ENCODE measurements around the gene BTBD18.

DNA sequence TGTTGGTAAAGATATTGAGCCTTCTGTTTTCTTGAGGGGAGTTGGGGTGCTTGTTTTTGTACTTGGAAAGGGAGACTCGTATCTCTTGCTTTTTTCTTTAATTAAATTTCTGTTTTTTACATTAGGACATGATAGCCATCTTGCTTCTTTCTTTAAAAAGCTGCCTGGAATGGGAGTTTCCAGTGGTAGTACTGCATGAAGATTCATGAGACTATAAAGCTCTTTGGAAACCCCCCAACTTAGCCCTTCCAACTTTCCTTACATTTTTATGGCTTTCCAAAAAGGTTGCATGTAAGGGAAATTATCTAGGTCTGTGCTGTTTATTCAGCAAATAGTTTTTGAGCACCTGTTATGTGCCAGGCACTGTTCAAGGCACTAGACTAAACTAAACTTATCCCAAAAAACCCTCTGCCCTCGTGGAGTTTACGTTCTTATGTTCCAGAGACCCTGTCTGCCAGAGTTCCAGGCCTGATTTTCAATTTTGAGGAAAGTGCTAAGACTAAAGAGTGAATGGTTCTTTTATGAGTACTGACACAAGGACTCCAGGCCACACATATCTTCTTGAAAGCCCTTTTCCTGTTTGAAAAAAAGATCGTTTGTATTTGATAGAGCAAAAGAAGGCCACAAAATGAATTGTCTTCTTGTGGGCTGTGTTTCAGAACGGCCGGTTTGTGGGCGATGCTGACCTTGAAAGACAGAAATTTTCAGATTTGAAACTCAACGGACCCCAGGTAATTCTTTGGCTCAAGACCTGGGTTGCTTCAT is 41.9 kb upstream of the BTBD18 start:
- TF ChIP-seq, protein P1, sequence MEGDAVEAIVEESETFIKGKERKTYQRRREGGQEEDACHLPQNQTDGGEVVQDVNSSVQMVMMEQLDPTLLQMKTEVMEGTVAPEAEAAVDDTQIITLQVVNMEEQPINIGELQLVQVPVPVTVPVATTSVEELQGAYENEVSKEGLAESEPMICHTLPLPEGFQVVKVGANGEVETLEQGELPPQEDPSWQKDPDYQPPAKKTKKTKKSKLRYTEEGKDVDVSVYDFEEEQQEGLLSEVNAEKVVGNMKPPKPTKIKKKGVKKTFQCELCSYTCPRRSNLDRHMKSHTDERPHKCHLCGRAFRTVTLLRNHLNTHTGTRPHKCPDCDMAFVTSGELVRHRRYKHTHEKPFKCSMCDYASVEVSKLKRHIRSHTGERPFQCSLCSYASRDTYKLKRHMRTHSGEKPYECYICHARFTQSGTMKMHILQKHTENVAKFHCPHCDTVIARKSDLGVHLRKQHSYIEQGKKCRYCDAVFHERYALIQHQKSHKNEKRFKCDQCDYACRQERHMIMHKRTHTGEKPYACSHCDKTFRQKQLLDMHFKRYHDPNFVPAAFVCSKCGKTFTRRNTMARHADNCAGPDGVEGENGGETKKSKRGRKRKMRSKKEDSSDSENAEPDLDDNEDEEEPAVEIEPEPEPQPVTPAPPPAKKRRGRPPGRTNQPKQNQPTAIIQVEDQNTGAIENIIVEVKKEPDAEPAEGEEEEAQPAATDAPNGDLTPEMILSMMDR (IDR thresholded peaks at IDR 0.05) = no peak
- TF ChIP-seq POLR2A (IDR thresholded peaks at IDR 0.05) = no peak
